Panc1 (cell line): Measurements from ENCODE around the gene ACTG1.
A peak's percentile ranks its signal among the peaks of the same experiment; 100 is the strongest.

Experiments
- POLR2AphosphoS5 ChIP-seq: IDR thresholded peaks from 2 replicates; pipeline ENCODE4 v1.6.1; 2012; ENCODE audit warnings: mild to moderate bottlenecking, low read depth, low read length, moderate library complexity
- TCF7L2 ChIP-seq: IDR thresholded peaks from 2 replicates; pipeline ENCODE4 v1.6.1; 2011; ENCODE audit warnings: mild to moderate bottlenecking, low read depth, low read length, inconsistent platforms
- TF ChIP-seq, protein P1 (sequence below): fragments of 450-650 bp; IDR thresholded peaks from 2 replicates; pipeline ENCODE4 v1.5.1; 2017; ENCODE audit warnings: mild to moderate bottlenecking
- TF ChIP-seq, protein P2 (sequence below), 2 experiments: IDR thresholded peaks; 2 replicates each; pipeline ENCODE4 v1.6.1; 2011 to 2012; ENCODE audit warnings: low read depth in 2 of 2, control low read depth in 1 of 2, low read length in 1 of 2, mild to moderate bottlenecking in 1 of 2, moderate library complexity in 1 of 2; ENCODE audit not compliant: insufficient read depth in 1 of 2

GRCh38 chr17:81527591-81528383, 15.2 kb upstream of the ACTG1 start, which contains the start of gene FSCN2:
- TF ChIP-seq, protein P1, sequence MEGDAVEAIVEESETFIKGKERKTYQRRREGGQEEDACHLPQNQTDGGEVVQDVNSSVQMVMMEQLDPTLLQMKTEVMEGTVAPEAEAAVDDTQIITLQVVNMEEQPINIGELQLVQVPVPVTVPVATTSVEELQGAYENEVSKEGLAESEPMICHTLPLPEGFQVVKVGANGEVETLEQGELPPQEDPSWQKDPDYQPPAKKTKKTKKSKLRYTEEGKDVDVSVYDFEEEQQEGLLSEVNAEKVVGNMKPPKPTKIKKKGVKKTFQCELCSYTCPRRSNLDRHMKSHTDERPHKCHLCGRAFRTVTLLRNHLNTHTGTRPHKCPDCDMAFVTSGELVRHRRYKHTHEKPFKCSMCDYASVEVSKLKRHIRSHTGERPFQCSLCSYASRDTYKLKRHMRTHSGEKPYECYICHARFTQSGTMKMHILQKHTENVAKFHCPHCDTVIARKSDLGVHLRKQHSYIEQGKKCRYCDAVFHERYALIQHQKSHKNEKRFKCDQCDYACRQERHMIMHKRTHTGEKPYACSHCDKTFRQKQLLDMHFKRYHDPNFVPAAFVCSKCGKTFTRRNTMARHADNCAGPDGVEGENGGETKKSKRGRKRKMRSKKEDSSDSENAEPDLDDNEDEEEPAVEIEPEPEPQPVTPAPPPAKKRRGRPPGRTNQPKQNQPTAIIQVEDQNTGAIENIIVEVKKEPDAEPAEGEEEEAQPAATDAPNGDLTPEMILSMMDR, result no peak
- TF ChIP-seq TCF7L2 (no peak), POLR2AphosphoS5 (peak; percentile 15; the same call in 1 of the 2 replicates)
- TF ChIP-seq, protein P2, sequence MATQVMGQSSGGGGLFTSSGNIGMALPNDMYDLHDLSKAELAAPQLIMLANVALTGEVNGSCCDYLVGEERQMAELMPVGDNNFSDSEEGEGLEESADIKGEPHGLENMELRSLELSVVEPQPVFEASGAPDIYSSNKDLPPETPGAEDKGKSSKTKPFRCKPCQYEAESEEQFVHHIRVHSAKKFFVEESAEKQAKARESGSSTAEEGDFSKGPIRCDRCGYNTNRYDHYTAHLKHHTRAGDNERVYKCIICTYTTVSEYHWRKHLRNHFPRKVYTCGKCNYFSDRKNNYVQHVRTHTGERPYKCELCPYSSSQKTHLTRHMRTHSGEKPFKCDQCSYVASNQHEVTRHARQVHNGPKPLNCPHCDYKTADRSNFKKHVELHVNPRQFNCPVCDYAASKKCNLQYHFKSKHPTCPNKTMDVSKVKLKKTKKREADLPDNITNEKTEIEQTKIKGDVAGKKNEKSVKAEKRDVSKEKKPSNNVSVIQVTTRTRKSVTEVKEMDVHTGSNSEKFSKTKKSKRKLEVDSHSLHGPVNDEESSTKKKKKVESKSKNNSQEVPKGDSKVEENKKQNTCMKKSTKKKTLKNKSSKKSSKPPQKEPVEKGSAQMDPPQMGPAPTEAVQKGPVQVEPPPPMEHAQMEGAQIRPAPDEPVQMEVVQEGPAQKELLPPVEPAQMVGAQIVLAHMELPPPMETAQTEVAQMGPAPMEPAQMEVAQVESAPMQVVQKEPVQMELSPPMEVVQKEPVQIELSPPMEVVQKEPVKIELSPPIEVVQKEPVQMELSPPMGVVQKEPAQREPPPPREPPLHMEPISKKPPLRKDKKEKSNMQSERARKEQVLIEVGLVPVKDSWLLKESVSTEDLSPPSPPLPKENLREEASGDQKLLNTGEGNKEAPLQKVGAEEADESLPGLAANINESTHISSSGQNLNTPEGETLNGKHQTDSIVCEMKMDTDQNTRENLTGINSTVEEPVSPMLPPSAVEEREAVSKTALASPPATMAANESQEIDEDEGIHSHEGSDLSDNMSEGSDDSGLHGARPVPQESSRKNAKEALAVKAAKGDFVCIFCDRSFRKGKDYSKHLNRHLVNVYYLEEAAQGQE (IDR thresholded peaks at IDR 0.05; ENCODE audit: insufficient read depth in 1 of 2, low read depth in 2 of 2, low read length in 1 of 2), result no peak
